Smooth muscle cell (in vitro differentiated cells): Measurements from ENCODE around the gene MOXD1. TPM values are rescaled to one million over a fixed set of nuclear protein-coding genes. Genes with fewer than 3 reads are reported as not detected.

Source experiments
- DNase-seq: peaks from one replicate; lab custom pipeline; 2025; ENCODE audit not compliant: unreplicated experiment; lab: John Stamatoyannopoulos, UW
- H2AFZ ChIP-seq: fragments of 200-600 bp; sonication (generic); 2 replicates; pipeline ENCODE4 v1.6.0; 2016; ENCODE audit warnings: antibody characterized with exemption, low read depth, mild to moderate bottlenecking
- H3F3A ChIP-seq: fragments of 200-600 bp; sonication (generic); 2 replicates; pipeline ENCODE4 v1.6.0; 2017; ENCODE audit warnings: antibody characterized with exemption, low read depth
- H3K27ac ChIP-seq: fragments of 200-600 bp; sonication (generic); 2 replicates; pipeline ENCODE4 v1.5.1; 2016; ENCODE audit warnings: low read depth, mild to moderate bottlenecking
- H3K27me3 ChIP-seq: fragments of 200-600 bp; sonication (generic); 2 replicates; pipeline ENCODE4 v1.6.1; 2016; ENCODE audit warnings: low read depth, mild to moderate bottlenecking
- H3K36me3 ChIP-seq: fragments of 200-600 bp; sonication (generic); 2 replicates; pipeline ENCODE4 v1.5.1; 2016; ENCODE audit warnings: low read depth
- H3K4me1 ChIP-seq: fragments of 200-600 bp; sonication (generic); 2 replicates; pipeline ENCODE4 v1.5.1; 2016; ENCODE audit warnings: low read depth
- H3K4me2 ChIP-seq: fragments of 200-600 bp; sonication (generic); 2 replicates; pipeline ENCODE4 v1.6.0; 2016; ENCODE audit warnings: mild to moderate bottlenecking
- H3K4me3 ChIP-seq: fragments of 200-600 bp; sonication (generic); 2 replicates; pipeline ENCODE4 v1.5.1; 2016; ENCODE audit warnings: mild to moderate bottlenecking
- H3K79me2 ChIP-seq: fragments of 200-600 bp; sonication (generic); 2 replicates; pipeline ENCODE4 v1.6.0; 2016; ENCODE audit warnings: low read depth, mild to moderate bottlenecking
- H3K9ac ChIP-seq: fragments of 200-600 bp; sonication (generic); 2 replicates; pipeline ENCODE4 v1.6.0; 2016; ENCODE audit warnings: low read depth
- H3K9me3 ChIP-seq: fragments of 200-600 bp; sonication (generic); replicated peaks from 2 replicates; pipeline ENCODE4 v1.5.1; 2016; ENCODE audit warnings: low read depth
- H4K20me1 ChIP-seq: fragments of 200-600 bp; sonication (generic); 2 replicates; pipeline ENCODE4 v1.6.0; 2016; ENCODE audit warnings: low read depth
- WGBS: methylation state at CpG from one replicate; pipeline ENCODE4 v1.1.7; 2016; ENCODE audit warnings: low lambda C conversion rate; 5-methylcytosine and 5-hydroxymethylcytosine counted together
- polyA plus RNA-seq: library from polyadenylated mRNA; unstranded; fragments of >200 nt; fragmentation: Nextera tagmentation; extraction: Ambion mirVana; gene quantifications from 2 replicates; pipeline ENCODE4 v1.2.1, GENCODE V29; 2016
- total RNA-seq: library from RNA; depleted of rRNA; stranded (reverse); fragments of >200 nt; gene quantifications from 2 replicates; pipeline ENCODE4 v1.2.3, GENCODE V29; 2014
- TF ChIP-seq, protein P1 (sequence below): fragments of 200-600 bp; sonication (generic); IDR thresholded peaks from 2 replicates; pipeline ENCODE4 v1.5.1; 2017; ENCODE audit warnings: borderline replicate concordance, mild to moderate bottlenecking, antibody characterized with exemption; ENCODE audit not compliant: insufficient read depth, poor library complexity, severe bottlenecking

MOXD1 gene
- total and polyA plus RNA-seq, 2 experiments from 2014 or later = 12.4 to 19.4 TPM

DNA sequence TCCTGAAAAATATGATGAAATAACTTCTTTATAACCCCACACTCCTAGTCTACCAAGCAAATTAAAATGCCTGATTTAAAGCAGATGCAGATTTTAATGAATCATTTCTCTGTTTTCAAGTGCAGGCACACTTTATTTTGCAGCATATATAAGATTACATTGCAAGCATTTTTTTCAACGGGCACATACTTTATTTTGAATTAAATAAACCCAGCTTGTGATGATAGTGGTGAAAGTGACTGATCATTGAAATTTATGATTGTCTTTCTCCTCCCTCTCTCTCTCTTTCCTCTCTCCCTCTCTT, 12.2 kb upstream of the MOXD1 start:
- Histone ChIP-seq H3K9me3 (no peaks in the 10 kb centered on the region), H3K4me3 (no peak overlapping the region), H3K4me2 (no peak overlapping the region), H3K36me3 (no peaks in the 10 kb centered on the region), H2AFZ (no peak overlapping the region), H3K9ac (no peak overlapping the region), H3F3A (no peaks in the 10 kb centered on the region), H3K79me2 (no peaks in the 10 kb centered on the region), H3K27me3 (no peaks in the 10 kb centered on the region), H4K20me1 (no peaks in the 10 kb centered on the region), H3K27ac (no peak overlapping the region), H3K4me1 (no peaks in the 10 kb centered on the region)
- no peak for DNase-seq
- TF ChIP-seq, protein P1, sequence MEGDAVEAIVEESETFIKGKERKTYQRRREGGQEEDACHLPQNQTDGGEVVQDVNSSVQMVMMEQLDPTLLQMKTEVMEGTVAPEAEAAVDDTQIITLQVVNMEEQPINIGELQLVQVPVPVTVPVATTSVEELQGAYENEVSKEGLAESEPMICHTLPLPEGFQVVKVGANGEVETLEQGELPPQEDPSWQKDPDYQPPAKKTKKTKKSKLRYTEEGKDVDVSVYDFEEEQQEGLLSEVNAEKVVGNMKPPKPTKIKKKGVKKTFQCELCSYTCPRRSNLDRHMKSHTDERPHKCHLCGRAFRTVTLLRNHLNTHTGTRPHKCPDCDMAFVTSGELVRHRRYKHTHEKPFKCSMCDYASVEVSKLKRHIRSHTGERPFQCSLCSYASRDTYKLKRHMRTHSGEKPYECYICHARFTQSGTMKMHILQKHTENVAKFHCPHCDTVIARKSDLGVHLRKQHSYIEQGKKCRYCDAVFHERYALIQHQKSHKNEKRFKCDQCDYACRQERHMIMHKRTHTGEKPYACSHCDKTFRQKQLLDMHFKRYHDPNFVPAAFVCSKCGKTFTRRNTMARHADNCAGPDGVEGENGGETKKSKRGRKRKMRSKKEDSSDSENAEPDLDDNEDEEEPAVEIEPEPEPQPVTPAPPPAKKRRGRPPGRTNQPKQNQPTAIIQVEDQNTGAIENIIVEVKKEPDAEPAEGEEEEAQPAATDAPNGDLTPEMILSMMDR = no peak
- 81% methylated on average over 1 of the region's 1 CpG for WGBS

DNA sequence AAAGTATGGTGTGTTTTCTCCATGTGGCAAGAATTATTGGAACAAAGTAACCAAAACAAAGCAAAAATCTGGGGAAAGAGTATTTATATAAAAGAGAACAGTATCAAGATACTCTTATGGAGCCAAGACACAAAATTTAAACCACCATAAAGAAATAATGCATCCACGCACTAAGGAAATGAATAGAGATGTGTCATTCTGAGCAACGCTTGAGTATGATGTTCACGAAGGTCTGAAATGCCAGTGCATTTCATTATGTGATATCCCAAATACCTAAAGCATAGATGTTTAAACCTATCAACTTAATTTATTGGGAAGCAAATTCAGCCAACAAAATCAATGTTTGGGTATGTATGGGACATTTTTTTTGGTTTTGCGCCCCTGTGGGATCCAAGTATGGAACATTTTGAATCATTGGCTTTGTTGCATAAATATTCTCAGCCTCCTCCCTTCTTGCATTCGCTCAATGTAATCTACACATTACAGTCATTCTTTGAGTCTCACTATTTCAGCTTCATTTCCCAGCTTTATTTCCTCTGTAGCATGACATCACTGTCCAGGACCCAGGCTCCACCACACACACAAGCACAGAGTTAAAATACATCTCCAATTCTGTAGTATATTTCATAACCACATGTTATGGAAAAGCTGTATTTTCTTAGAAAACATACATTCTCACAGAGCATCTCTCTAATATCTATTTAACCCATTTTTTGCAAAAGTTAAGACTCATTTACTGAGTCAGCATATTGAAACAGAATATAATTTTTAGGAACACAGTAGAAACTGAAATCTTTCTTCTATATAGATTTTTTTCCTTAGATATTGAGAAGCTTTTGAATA, 11.6 kb upstream of the MOXD1 start:
- Histone ChIP-seq H3K4me3 (no peak overlapping the region), H4K20me1 (no peaks in the 10 kb centered on the region), H3K27ac (no peak overlapping the region), H3K4me2 (no peak overlapping the region), H2AFZ (no peak overlapping the region), H3K9me3 (no peaks in the 10 kb centered on the region), H3K27me3 (no peaks in the 10 kb centered on the region), H3K36me3 (no peaks in the 10 kb centered on the region), H3K9ac (no peak overlapping the region), H3F3A (no peaks in the 10 kb centered on the region), H3K79me2 (no peaks in the 10 kb centered on the region), H3K4me1 (no peaks in the 10 kb centered on the region)
- TF ChIP-seq, protein P1 = no peak
- DNase-seq = no peak
- 89% methylated on average over 5 of the region's 5 CpGs for WGBS

DNA sequence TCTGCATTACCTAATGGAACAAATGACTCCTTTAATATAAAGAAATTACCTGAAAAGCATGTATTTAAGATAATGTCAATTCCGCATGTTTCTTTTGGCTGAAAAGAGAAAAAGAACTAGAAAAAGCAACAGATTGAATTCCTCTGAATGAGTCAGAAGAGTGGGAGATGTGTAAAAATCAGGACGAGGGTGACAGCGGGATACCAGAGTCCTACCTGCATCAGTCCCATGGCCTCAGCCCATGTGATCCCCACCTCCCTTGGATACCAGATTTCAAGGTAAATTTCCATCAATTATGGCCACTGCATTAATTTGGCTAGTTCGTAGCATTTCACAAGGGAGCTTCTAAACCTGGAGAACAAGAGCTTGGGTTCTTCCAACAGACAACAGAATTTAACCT, 10.0 kb upstream of the MOXD1 start:
- H3K9ac ChIP-seq = no peak overlapping the region
- whole genome bisulfite sequencing = 85% methylated on average over 4 of the region's 4 CpGs
- TF ChIP-seq, protein P1 = no peak
- no peaks in the 10 kb centered on the region for H3K4me1 ChIP-seq
- no peaks in the 10 kb centered on the region for H3K79me2 ChIP-seq
- H3F3A ChIP-seq = no peaks in the 10 kb centered on the region
- H3K9me3 ChIP-seq = no peaks in the 10 kb centered on the region
- H3K27me3 ChIP-seq = peaks cover 2% of the 10 kb centered on the region
- no peak overlapping the region for H3K27ac ChIP-seq
- H4K20me1 ChIP-seq = no peaks in the 10 kb centered on the region
- H3K4me3 ChIP-seq = no peak overlapping the region
- no peaks in the 10 kb centered on the region for H3K36me3 ChIP-seq
- H2AFZ ChIP-seq = no peak overlapping the region
- no peak for DNase-seq
- H3K4me2 ChIP-seq = no peak overlapping the region

DNA sequence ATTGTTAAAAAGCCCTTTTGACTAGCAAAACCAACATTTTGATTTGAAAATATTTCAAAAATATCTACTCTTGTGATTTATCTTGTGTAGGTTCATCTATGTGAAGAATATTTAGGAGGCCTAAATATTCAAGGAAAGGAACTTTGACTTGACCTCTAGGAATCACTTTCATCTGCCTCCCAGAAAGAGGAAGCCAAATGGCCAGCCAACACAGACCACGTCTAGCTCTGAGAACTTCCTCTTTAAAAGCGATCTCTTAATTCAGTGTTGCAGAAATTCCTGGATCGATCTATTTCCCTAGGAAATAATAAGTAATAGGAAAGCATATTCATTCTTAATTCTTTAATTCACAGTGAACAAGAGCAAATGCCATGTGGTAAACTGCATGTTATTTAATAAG, 9.6 kb upstream of the MOXD1 start:
- WGBS = 93% methylated on average over 3 of the region's 3 CpGs
- no peak overlapping the region for H3K9ac ChIP-seq

More for the DNA sequence above, 9.6 kb upstream of the MOXD1 start:
- Histone ChIP-seq H3K9me3 (no peaks in the 10 kb centered on the region), H3K79me2 (no peaks in the 10 kb centered on the region), H3K4me1 (no peaks in the 10 kb centered on the region), H3K27ac (no peak overlapping the region), H3K4me3 (no peak overlapping the region), H3K4me2 (no peak overlapping the region), H3F3A (no peaks in the 10 kb centered on the region), H3K36me3 (no peaks in the 10 kb centered on the region), H2AFZ (no peak overlapping the region), H4K20me1 (no peaks in the 10 kb centered on the region), H3K27me3 (peaks cover 7% of the 10 kb centered on the region)
- TF ChIP-seq, protein P1 = no peak
- no peak for DNase-seq
